NCI-H1417 treated with DMSO at 0.1 percent for 48 hours (cell line): ENCODE data around the gene CA11.
"Not testable (repeated sequence)": the region's sequence is repeated elsewhere in the genome, so short reads cannot be mapped to it uniquely, and the experiment has no call there.

Source experiments
- DNase-seq: peaks from one replicate; lab custom pipeline; 2025; lab: John Stamatoyannopoulos, UW

CA11 gene

GRCh38 chr19:48641850-48642249 lies 4.1 kb downstream of the CA11 start:
- DNase-seq, result no peak

- no peak for DNase-seq
These were observed 6.3 kb downstream of the CA11 start for GRCh38 chr19:48639483-48640375.

GRCh38 chr19:48638831-48639381 lies 7.1 kb downstream of the CA11 start:
- no peak for DNase-seq

GRCh38 chr19:48637948-48638830 lies 7.8 kb downstream of the CA11 start:
- DNase-seq, result peak; percentile 83

DNA sequence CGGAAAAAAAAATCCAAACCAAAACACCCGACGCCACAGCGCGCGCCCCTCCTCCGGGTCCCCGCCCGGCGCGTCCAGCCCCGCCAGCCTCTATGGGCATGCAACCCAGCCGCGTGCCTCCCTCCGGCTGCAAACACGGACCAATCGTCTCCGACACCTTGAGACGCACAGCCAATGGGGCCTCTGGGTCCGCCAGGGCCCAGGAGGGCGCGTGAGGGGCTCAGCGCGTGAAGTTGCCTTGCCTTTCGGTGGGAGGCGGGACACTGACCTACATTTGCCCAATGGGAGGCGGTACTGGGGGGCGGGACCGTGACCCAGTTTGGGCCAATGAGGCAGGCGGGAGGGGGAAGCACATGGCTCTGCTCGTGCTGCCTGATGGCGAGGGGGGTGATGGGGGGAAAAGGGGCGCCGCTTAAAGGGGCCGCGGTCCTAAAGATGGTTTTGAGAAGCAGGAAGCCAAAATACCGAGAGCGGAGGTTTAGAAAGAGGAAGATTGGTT lies 8.5 kb downstream of the CA11 start:
- DNase-seq, result peak; percentile 85

- no peak for DNase-seq
These were observed 9.0 kb downstream of the CA11 start, which contains the start of gene DBP for GRCh38 chr19:48636859-48637448. Gene DBP, minus strand, starts transcription at chr19:48637379. Its CDS starts 385 bp downstream, at chr19:48636994.

- no peak for DNase-seq
These were observed 9.8 kb downstream of the CA11 start for GRCh38 chr19:48635966-48636858.

DNA sequence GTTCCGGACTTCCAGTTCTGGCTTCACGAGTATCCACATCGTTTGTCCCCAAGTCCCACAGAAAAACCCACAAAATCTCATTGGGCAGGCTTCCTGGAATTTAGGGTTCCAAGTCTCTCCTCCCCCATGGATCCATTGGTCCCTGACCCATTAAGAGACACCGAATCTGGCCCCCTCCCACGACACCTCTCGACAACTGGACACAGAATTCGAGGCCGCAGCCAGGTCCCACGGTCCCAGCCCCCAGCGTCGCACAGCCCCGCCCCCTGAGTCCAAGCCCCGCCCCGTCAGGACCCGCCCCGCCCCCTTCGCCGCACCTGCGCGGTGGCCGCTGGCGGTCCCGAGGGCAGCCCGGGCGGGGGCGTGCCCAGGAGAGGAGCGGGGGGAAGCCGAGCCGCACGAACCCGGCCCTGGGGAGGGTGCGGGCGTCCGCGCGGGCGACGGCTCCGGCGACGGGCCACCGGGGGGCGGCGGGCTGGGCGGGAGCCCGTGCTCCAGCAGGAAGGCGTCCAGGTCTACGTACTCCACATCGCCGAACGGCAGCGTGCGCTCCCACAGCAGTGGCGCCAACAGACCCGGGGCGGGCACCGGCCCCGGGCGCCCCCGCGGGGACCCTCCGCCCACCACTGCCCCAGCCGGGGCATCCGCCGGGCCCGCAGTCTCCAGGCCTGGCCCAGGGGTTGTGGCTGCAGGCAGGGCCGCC lies 10.6 kb downstream of the CA11 start:
- DNase-seq, result no peak

GRCh38 chr19:48634424-48635262 lies 11.3 kb downstream of the CA11 start:
- peak; percentile 69 for DNase-seq

- DNase-seq, result no peak
These were observed 12.0 kb downstream of the CA11 start for GRCh38 chr19:48634036-48634342.

DNA sequence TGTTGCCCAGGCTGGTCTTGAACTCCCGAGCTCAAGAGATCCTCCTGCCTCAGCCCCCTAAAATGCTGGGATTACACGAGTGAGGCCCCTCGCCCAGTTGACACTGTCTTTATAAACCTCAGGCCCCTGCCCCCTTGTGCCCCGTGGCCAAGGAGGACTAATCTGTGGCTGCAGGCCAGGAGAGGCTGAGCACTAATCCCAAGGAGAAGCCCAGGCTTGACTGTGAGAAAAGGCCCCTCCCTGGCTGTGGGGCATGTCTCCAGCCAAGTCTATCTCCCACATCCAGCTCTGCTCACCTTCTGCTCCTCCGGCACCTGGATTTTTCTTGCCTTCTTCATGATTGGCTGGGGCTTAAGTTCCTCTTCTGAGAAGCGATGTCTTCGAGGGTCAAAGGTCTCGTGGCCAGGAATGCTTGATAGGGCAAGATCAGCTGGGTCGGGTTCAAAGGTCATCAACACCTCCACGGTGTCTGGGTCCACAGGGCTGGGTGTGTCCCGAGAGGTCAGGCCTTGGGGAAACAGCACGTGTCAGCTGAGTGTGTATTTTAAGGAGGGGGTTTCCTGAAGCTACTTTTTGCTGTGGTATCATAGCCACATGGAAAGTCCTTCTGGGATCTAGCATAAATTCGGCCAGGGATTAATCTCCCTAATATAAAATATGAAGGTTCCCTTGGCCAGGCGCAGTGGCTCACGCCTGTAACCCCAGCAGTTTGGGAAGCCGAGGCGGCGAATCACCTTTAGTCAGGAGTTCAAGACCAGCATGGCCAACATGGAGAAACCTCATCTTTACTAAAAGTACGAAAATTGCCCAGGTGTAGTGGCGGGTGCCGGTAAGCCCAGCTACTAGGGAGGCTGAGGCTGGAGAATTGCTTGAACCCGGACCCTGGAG lies 12.6 kb downstream of the CA11 start:
- no peak for DNase-seq

DNA sequence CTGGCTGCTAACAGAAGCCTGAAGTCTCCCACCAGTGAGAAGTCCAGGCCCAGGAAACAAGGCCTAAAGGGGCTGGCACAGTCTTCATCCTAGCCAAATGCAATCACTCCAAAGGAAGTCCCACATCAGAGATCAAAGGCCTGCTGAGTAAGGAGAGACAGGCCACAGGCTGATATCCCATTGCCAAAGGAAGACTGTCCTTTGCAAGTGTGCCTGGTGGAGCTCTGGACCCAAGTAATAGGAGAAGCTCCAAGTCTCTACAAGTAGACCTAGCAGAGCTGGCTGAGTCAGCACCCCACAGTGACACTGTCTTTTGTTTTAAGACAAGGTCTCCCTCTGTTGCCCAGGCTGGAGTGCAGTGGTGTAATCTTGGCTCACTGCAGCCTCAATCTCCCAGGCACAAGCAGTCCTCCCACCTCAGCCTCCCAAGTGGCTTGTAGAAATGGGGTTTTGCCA lies 13.3 kb downstream of the CA11 start:
- DNase-seq, result no peak

DNA sequence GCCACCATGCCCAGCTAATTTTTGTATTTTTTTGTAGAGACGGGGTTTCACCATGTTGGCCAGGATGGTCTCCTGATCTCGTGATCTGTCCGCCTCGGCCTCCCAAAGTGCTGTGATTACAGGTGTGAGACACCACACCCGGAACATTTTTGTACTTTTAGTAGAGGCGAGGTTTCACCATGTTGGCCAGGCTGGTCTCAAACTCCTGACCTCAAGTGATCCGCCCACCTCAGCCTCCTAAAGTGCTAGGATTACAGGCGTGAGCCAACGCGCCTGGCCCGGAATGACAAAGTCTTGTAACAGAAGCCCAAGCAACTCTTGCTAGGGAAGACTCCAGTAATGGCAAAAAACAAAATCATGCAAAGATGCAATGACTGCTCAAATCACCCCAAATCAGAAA lies 13.7 kb downstream of the CA11 start:
- not testable (repeated sequence) for DNase-seq

- DNase-seq, result no peak
These were observed 14.8 kb downstream of the CA11 start for GRCh38 chr19:48631225-48631624.

DNA sequence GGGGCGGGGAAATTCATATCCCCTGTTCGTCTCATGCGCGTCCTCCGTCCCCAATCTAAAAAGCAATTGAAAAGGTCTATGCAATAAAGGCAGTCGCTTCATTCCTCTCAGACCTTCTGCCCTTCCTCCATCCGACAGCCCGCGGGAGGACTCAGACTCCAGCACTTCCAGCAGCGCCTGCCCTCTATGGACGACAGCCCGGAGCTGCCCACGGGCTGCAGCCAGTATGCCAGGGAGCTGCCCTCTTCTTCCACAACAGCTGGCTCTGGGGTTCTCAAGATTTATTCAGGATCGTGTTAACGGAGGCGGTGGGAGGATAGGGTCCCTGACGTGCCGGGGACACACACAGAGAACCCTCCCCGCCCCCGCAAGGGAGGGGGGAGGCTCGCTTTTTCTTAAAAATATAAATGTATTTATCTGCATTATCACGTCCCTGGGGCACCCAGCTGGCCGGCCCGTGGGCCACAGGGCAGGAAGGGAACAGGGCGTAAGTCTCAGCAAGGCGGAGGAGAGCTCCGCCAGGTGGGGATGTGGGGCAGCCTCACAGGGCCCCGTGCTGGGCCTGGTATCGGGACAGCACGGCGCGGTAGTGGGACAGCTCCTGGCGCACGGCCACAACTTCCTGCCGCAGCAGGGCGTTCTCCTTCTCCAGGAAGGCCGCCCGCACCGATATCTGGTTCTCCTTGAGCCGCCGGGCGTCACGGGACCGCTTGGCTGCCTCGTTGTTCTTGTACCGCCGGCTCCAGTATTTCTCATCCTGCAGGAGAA lies 15.5 kb downstream of the CA11 start:
- DNase-seq, result no peak

DNA sequence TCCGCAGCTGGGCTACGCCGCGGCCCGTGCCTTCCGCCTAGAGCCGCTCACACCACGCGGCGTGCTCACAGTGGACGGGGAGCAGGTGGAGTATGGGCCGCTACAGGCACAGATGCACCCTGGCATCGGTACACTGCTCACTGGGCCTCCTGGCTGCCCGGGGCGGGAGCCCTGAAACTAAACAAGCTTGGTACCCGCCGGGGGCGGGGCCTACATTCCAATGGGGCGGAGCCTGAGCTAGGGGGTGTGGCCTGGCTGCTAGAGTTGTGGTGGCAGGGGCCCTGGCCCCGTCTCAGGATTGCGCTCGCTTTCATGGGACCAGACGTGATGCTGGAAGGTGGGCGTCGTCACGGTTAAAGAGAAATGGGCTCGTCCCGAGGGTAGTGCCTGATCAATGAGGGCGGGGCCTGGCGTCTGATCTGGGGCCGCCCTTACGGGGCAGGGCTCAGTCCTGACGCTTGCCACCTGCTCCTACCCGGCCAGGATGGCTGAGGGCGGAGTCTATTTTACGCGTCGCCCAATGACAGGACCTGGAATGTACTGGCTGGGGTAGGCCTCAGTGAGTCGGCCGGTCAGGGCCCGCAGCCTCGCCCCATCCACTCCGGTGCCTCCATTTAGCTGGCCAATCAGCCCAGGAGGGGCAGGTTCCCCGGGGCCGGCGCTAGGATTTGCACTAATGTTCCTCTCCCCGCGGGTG lies 16.2 kb downstream of the CA11 start:
- no peak for DNase-seq

DNA sequence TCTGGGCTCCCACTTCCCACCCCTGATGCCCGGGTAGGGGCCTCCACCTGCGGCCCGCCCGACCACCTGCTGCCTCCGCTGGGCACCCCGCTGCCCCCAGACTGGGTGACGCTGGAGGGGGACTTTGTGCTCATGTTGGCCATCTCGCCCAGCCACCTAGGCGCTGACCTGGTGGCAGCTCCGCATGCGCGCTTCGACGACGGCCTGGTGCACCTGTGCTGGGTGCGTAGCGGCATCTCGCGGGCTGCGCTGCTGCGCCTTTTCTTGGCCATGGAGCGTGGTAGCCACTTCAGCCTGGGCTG lies 16.7 kb downstream of the CA11 start:
- no peak for DNase-seq
